ENCODE measurements around the gene PCF11.

- TF ChIP-seq TAF1 (IDR thresholded peaks at IDR 0.05; ENCODE audit: borderline replicate concordance, insufficient read depth, low read length) (no peak), REST (IDR thresholded peaks at IDR 0.05; ENCODE audit: insufficient read depth in 1 of 2, low read depth in 2 of 2, low read length in 2 of 2) (no peak), POLR2AphosphoS5 (IDR thresholded peaks at IDR 0.05; ENCODE audit: low read depth, low read length) (no peak), FOXP2 (optimal IDR thresholded peaks at IDR 0.05; ENCODE audit: borderline replicate concordance, extremely low read depth, extremely low read length, insufficient read depth) (no peak), SIN3A (IDR thresholded peaks at IDR 0.05; ENCODE audit: borderline replicate concordance, insufficient read depth, low read length) (no peak)
Observed at GRCh38 chr11:83223457-83223856, 66.5 kb downstream of the PCF11 start.

Measured in PFSK-1 (cell line).